Measurements from ENCODE around the gene EXOC6. TPM values are rescaled to one million over a fixed set of nuclear protein-coding genes. Genes with fewer than 3 reads are reported as not detected.
"Not testable (repeated sequence)": the region's sequence is repeated elsewhere in the genome, so short reads cannot be mapped to it uniquely, and the experiment has no call there.

EXOC6 gene
- total RNA-seq, 4 donors from 2014 or later = 14.4 to 22.4 (median 16.8) TPM

DNA sequence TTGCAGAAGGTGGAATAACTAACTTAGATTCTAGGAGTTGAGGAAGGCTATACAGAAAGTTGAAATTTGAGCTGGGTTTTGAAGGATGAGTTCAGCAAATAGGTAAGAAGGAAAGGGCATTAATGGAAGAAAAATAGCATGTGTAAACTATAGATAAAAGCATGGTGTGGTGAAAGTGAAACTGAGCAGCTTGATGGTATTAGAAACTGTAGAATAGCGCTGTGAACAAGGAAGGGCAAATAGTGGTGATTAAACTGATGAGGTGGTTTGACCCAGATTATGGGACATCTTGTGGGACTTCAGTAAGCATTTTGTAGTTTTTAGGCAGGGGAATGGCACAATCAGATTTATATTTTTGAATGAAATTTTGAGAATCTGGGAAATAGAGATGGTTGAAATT is 90.5 kb downstream of the EXOC6 start:
- no peak for ATAC-seq
- WGBS, 2 donors (ENCODE audit: low coverage in 1 of 2) = 74 to 100% methylated on average over 1 of the region's 1 CpG
- Histone ChIP-seq H3K4me3 (no peak overlapping the region), H3K27me3 (no peaks in the 10 kb centered on the region), H3K4me1 (no peaks in the 10 kb centered on the region), H3K9me3 (no peaks in the 10 kb centered on the region), H3K36me3 (peaks cover 0 to 19% of the 10 kb centered on the region in 2 donors), H3K27ac (no peak overlapping the region)
- TF ChIP-seq, protein P1, sequence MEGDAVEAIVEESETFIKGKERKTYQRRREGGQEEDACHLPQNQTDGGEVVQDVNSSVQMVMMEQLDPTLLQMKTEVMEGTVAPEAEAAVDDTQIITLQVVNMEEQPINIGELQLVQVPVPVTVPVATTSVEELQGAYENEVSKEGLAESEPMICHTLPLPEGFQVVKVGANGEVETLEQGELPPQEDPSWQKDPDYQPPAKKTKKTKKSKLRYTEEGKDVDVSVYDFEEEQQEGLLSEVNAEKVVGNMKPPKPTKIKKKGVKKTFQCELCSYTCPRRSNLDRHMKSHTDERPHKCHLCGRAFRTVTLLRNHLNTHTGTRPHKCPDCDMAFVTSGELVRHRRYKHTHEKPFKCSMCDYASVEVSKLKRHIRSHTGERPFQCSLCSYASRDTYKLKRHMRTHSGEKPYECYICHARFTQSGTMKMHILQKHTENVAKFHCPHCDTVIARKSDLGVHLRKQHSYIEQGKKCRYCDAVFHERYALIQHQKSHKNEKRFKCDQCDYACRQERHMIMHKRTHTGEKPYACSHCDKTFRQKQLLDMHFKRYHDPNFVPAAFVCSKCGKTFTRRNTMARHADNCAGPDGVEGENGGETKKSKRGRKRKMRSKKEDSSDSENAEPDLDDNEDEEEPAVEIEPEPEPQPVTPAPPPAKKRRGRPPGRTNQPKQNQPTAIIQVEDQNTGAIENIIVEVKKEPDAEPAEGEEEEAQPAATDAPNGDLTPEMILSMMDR (IDR thresholded peaks at IDR 0.05) = no peak
- TF ChIP-seq EP300 (IDR thresholded peaks at IDR 0.05) (no peak), POLR2AphosphoS5 (IDR thresholded peaks at IDR 0.05) (no peak), POLR2A (IDR thresholded peaks at IDR 0.05) (no peak)

DNA sequence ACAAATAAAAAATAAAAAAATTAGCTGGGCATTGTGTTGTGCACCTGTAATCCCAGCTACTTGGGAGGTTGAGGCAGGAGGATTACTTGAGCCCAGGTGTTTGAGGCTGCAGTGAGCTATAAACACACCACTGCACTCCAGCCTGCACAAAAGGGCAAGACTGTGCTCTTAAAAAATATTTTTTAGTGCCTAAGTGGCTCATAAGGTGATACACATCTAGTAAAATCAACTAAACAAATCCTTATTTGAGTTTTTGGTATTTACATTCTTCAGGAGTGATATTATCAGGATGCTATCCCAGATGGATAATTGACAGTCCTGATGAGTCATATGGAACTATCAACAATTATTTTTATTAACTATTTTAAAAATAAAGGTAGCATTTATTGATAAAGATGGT is 93.9 kb downstream of the EXOC6 start:
- TF ChIP-seq, protein P1 (IDR thresholded peaks at IDR 0.05) = no peak
- TF ChIP-seq POLR2AphosphoS5 (IDR thresholded peaks at IDR 0.05) (no peak), EP300 (IDR thresholded peaks at IDR 0.05) (no peak), POLR2A (IDR thresholded peaks at IDR 0.05) (no peak)
- Histone ChIP-seq H3K27me3 (no peaks in the 10 kb centered on the region), H3K36me3 (peaks cover 0 to 48% of the 10 kb centered on the region in 2 donors), H3K9me3 (no peaks in the 10 kb centered on the region), H3K4me3 (no peak overlapping the region), H3K4me1 (no peaks in the 10 kb centered on the region), H3K27ac (no peak overlapping the region)
- ATAC-seq = no peak

DNA sequence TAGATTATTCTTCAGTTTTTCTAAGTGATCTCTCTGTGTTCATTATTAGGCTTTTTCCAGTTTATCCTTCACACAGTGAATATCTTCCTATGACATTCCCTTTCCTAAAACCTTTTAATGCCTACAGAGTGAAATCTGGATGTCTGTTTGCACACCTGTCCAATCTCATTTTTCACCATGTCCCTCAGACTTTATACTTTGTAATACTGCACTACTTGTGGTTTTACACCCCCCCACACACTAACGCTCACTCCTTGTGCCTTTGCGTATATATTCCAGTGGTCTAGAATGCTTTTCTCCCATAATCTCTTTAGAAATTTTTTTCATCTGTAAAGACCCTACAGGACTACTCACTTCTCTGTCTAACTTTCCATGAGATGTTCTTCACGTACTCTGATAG is 98.2 kb downstream of the EXOC6 start:
- no peaks in the 10 kb centered on the region for H3K4me1 ChIP-seq
- no peak overlapping the region for H3K4me3 ChIP-seq
- H3K36me3 ChIP-seq = peaks cover 0 to 69% of the 10 kb centered on the region in 2 donors
- 93 to 97% methylated on average over 3 of the region's 3 CpGs for WGBS, 2 donors (ENCODE audit: low coverage in 1 of 2)
- H3K9me3 ChIP-seq = no peaks in the 10 kb centered on the region
- H3K27ac ChIP-seq = no peak overlapping the region
- TF ChIP-seq, protein P1 (IDR thresholded peaks at IDR 0.05) = no peak
- TF ChIP-seq POLR2AphosphoS5 (IDR thresholded peaks at IDR 0.05) = no peak
- TF ChIP-seq EP300 (IDR thresholded peaks at IDR 0.05) = no peak
- TF ChIP-seq POLR2A (IDR thresholded peaks at IDR 0.05) = no peak
- ATAC-seq = no peak
- H3K27me3 ChIP-seq = no peaks in the 10 kb centered on the region

DNA sequence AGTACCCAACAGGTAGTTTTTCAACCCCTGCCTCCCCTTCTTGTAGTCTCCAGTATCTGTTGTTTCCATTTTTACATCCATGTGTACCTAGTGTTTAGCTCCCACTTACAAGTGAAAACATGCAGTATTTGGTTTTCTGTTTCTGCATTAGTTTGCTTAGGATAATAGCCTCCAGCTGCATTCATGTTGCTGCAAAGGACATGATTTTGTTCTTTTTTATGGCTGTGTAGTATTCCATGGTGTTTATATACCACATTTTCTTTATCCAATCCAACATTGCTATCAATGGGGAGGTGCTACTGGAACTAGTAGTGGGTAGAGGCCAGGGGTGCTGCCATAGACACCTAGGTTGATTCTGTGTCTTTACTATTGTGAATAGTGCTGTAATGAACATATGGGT is 104.3 kb downstream of the EXOC6 start:
- H3K4me3 ChIP-seq, H3K27ac ChIP-seq, ATAC-seq: not testable (repeated sequence)

DNA sequence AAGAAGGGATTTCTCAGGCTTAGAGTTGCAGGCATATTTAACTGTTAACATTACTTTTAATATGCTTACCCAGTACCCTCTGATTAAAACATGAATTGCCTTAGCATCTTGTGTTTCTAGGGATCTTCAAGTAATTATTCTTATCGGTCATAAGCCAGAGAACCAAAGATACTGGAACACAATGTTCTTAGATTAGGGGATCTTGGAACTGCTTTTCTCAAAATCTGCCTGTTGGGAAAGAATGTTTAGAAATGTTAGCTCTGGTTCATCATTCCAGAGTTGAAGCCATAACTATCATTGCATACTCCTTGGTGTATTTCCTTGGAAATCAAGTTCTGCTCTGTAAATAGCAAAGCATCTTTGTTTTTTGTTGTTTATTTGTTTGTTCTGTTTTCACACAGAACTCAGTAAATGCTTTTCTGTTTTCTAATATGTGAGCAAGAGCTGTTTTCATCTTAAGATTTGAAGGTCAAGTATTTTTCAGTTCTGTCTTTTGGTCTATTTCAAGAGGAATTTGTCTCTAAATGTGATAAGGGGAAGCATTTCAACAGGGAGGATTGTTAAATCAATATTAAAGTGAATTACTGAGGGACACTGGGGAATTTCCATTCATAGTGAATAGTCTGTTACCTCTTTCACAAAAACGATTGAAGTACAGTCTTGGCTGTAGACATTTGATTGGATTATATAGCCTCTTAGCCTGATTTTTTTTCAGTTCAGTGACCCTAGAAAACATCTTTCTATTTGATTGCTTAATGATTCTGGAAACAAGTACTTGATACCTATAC is 109.1 kb downstream of the EXOC6 start:
- H3K27ac ChIP-seq = peak overlapping the region in 1 of 4 donors; percentile 23
- H3K9me3 ChIP-seq = no peaks in the 10 kb centered on the region
- no peak overlapping the region for H3K4me3 ChIP-seq
- TF ChIP-seq EP300 (IDR thresholded peaks at IDR 0.05) (no peak), POLR2A (IDR thresholded peaks at IDR 0.05) (no peak), POLR2AphosphoS5 (IDR thresholded peaks at IDR 0.05) (peak; percentile 18)
- TF ChIP-seq, protein P1 (IDR thresholded peaks at IDR 0.05) = no peak
- no peaks in the 10 kb centered on the region for H3K4me1 ChIP-seq
- 67 to 89% methylated on average over 2 of the region's 2 CpGs for WGBS, 2 donors (ENCODE audit: low coverage in 1 of 2)
- ATAC-seq = no peak
- no peaks in the 10 kb centered on the region for H3K27me3 ChIP-seq
- H3K36me3 ChIP-seq = peaks cover 0 to 43% of the 10 kb centered on the region in 2 donors

More for the DNA sequence above, 104.3 kb downstream of the EXOC6 start:
- not testable (repeated sequence) for H3K9me3 ChIP-seq, H3K4me1 ChIP-seq, H3K27me3 ChIP-seq
- peaks cover 0 to 56% of the 10 kb centered on the region in 2 donors for H3K36me3 ChIP-seq
